ENCODE measurements around the gene GARNL3. TPM values are rescaled to one million over a fixed set of nuclear protein-coding genes. Genes with fewer than 3 reads are reported as not detected.

GARNL3 gene
- total RNA-seq, 4 donors from 2014 or later: 12.3 to 78.4 (median 23.7) TPM

- DNase-seq: no peak
- H3K4me1 ChIP-seq: peaks cover 0 to 3% (median 0%) of the 10 kb centered on the region in 4 donors
- H3K9me3 ChIP-seq: no peaks in the 10 kb centered on the region
- no peaks in the 10 kb centered on the region for H3K27me3 ChIP-seq
- TF ChIP-seq CTCF (IDR thresholded peaks at IDR 0.05) (no peak), POLR2A (IDR thresholded peaks at IDR 0.05) (no peak)
- H3K4me3 ChIP-seq: no peak overlapping the region
- H3K27ac ChIP-seq: no peak overlapping the region
- no peaks in the 10 kb centered on the region for H3K36me3 ChIP-seq
Measured at GRCh38 chr9:127279717-127280285, 15.2 kb downstream of the GARNL3 start.

GRCh38 chr9:127280880-127281660, 16.5 kb downstream of the GARNL3 start:
- TF ChIP-seq POLR2A (IDR thresholded peaks at IDR 0.05): no peak
- TF ChIP-seq CTCF (IDR thresholded peaks at IDR 0.05): no peak
- DNase-seq: no peak
- Histone ChIP-seq H3K36me3 (no peaks in the 10 kb centered on the region), H3K4me3 (no peak overlapping the region), H3K9me3 (no peaks in the 10 kb centered on the region), H3K4me1 (peaks cover 0 to 3% (median 0%) of the 10 kb centered on the region in 4 donors), H3K27me3 (no peaks in the 10 kb centered on the region), H3K27ac (no peak overlapping the region)

GRCh38 chr9:127281891-127282290, 17.3 kb downstream of the GARNL3 start:
- DNase-seq: no peak
- no peaks in the 10 kb centered on the region for H3K27me3 ChIP-seq
- H3K4me3 ChIP-seq: no peak overlapping the region
- no peaks in the 10 kb centered on the region for H3K36me3 ChIP-seq
- no peak overlapping the region for H3K27ac ChIP-seq
- TF ChIP-seq CTCF (IDR thresholded peaks at IDR 0.05): no peak
- TF ChIP-seq POLR2A (IDR thresholded peaks at IDR 0.05): no peak
- H3K9me3 ChIP-seq: no peaks in the 10 kb centered on the region
- no peaks in the 10 kb centered on the region for H3K4me1 ChIP-seq

GRCh38 chr9:127282611-127283010, 18.0 kb downstream of the GARNL3 start:
- TF ChIP-seq POLR2A (IDR thresholded peaks at IDR 0.05): no peak
- DNase-seq: no peak
- Histone ChIP-seq H3K36me3 (no peaks in the 10 kb centered on the region), H3K27ac (no peak overlapping the region), H3K4me3 (no peak overlapping the region), H3K27me3 (no peaks in the 10 kb centered on the region), H3K4me1 (no peaks in the 10 kb centered on the region), H3K9me3 (no peaks in the 10 kb centered on the region)

- H3K27ac ChIP-seq: no peak overlapping the region
- H3K9me3 ChIP-seq: no peaks in the 10 kb centered on the region
- H3K36me3 ChIP-seq: no peaks in the 10 kb centered on the region
- DNase-seq: no peak
- no peak overlapping the region for H3K4me3 ChIP-seq
- TF ChIP-seq POLR2A (IDR thresholded peaks at IDR 0.05): no peak
- TF ChIP-seq CTCF (IDR thresholded peaks at IDR 0.05): no peak
- H3K27me3 ChIP-seq: no peaks in the 10 kb centered on the region
- no peaks in the 10 kb centered on the region for H3K4me1 ChIP-seq
Measured at GRCh38 chr9:127283135-127283534, 18.6 kb downstream of the GARNL3 start.

GRCh38 chr9:127283917-127284497, 19.4 kb downstream of the GARNL3 start:
- peak in 1 of 3 donors; percentile 58 for DNase-seq
- H3K4me1 ChIP-seq: no peaks in the 10 kb centered on the region
- no peak overlapping the region for H3K4me3 ChIP-seq
- no peaks in the 10 kb centered on the region for H3K9me3 ChIP-seq
- H3K27ac ChIP-seq: no peak overlapping the region
- H3K36me3 ChIP-seq: no peaks in the 10 kb centered on the region
- no peaks in the 10 kb centered on the region for H3K27me3 ChIP-seq
- TF ChIP-seq CTCF (IDR thresholded peaks at IDR 0.05) (peak in 3 of 6 experiments; percentile 28 to 34 (median 31)), POLR2A (IDR thresholded peaks at IDR 0.05) (no peak)
